Frontal cortex (tissue), 4 donors: ENCODE data around the gene RAB25. TPM values are rescaled to one million over a fixed set of nuclear protein-coding genes. Genes with fewer than 3 reads are reported as not detected.
A peak's percentile ranks its signal among the peaks of the same experiment; 100 is the strongest.
"Not testable (repeated sequence)": the region's sequence is repeated elsewhere in the genome, so short reads cannot be mapped to it uniquely, and the experiment has no call there.

ENCODE experiments used
- DNase-seq, 2 donors: peaks; one replicate each; pipeline ENCODE4 v3.0.0; 2012; ENCODE audit warnings: low spot score in 2 of 2
- FAIRE-seq: peaks from 2 replicates; lab custom pipeline; 2012; peaks lifted over from hg19 to GRCh38; lab: Jason Lieb, UNC
- total RNA-seq: library from RNA; depleted of rRNA; stranded (reverse); fragments of >200 nt; gene quantifications from one replicate; pipeline ENCODE4 v1.2.3, GENCODE V29; 2014
- donor health status: control.
- donor health status: control.
- donor health status: control.

Gene RAB25
- total RNA-seq, 1 donor from 2014 or later: not detected

GRCh38 chr1:156053768-156054499 lies 7.0 kb upstream of the RAB25 start, which contains the start of gene UBQLN4:
TSS of gene UBQLN4 (minus strand) at chr1:156053798. CDS start at chr1:156053701, 97 bp downstream.
- DNase-seq (peak; percentile 88 to 93), FAIRE-seq (no peak)

- FAIRE-seq: no peak
- DNase-seq: peak; percentile 97
Measured at GRCh38 chr1:156054500-156055280, 6.3 kb upstream of the RAB25 start, which contains the start of gene LAMTOR2. TSS of gene LAMTOR2 (plus strand) at chr1:156054782. CDS start at chr1:156054890, 108 bp downstream.

GRCh38 chr1:156055281-156056048 lies 5.5 kb upstream of the RAB25 start:
- FAIRE-seq (no peak), DNase-seq (no peak)

GRCh38 chr1:156056326-156056849 lies 4.6 kb upstream of the RAB25 start:
- no peak for DNase-seq
- no peak for FAIRE-seq

- no peak for DNase-seq
Measured at GRCh38 chr1:156062189-156062588, 1.2 kb downstream of the RAB25 start.

GRCh38 chr1:156063997-156064285 lies 3.0 kb downstream of the RAB25 start:
- no peak for DNase-seq
- no peak for FAIRE-seq

More at GRCh38 chr1:156062189-156062588, 1.2 kb downstream of the RAB25 start:
- no peak for FAIRE-seq

GRCh38 chr1:156064615-156065014 lies 3.7 kb downstream of the RAB25 start:
- FAIRE-seq: no peak
- no peak for DNase-seq

- DNase-seq (no peak), FAIRE-seq (no peak)
Measured at GRCh38 chr1:156065212-156065611, 4.3 kb downstream of the RAB25 start.

GRCh38 chr1:156065871-156066270 lies 4.9 kb downstream of the RAB25 start:
- FAIRE-seq (no peak), DNase-seq (no peak)

- FAIRE-seq: no peak
- no peak for DNase-seq
Measured at GRCh38 chr1:156067262-156067661, 6.3 kb downstream of the RAB25 start.

- FAIRE-seq: no peak
- DNase-seq: no peak
Measured at GRCh38 chr1:156069490-156070455, 8.8 kb downstream of the RAB25 start.

GRCh38 chr1:156070548-156070947 lies 9.6 kb downstream of the RAB25 start:
- FAIRE-seq (no peak), DNase-seq (no peak)

- not testable (repeated sequence) for FAIRE-seq, DNase-seq
Measured at GRCh38 chr1:156071332-156071816, 10.4 kb downstream of the RAB25 start.

GRCh38 chr1:156072251-156072650 lies 11.3 kb downstream of the RAB25 start:
- DNase-seq: no peak
- no peak for FAIRE-seq

- DNase-seq: no peak
- FAIRE-seq: no peak
Measured at GRCh38 chr1:156073110-156073687, 12.2 kb downstream of the RAB25 start.

- DNase-seq: no peak
Measured at GRCh38 chr1:156073740-156074139, 12.8 kb downstream of the RAB25 start.

GRCh38 chr1:156074661-156075060 lies 13.7 kb downstream of the RAB25 start:
- DNase-seq: no peak

More at GRCh38 chr1:156073740-156074139, 12.8 kb downstream of the RAB25 start:
- no peak for FAIRE-seq

GRCh38 chr1:156075162-156075561 lies 14.2 kb downstream of the RAB25 start:
- FAIRE-seq: no peak
- no peak for DNase-seq

More at GRCh38 chr1:156074661-156075060, 13.7 kb downstream of the RAB25 start:
- FAIRE-seq: no peak
